ENCODE measurements around the gene ASXL2.

ASXL2 gene

GRCh38 chr2:25688236-25688635 is 190.1 kb downstream of the ASXL2 start:
- H3K9me3 ChIP-seq (replicated peaks; ENCODE audit: insufficient read depth, low read length), result no peaks in the 10 kb centered on the region
- no peaks in the 10 kb centered on the region for H3K79me2 ChIP-seq (ENCODE audit: low read length)
- no peaks in the 10 kb centered on the region for H3K27me3 ChIP-seq (replicated peaks; ENCODE audit: insufficient read depth, low read length)
- H3K27ac ChIP-seq (ENCODE audit: low read length), result peak overlapping the region; percentile 64; the same call in 1 of the 2 replicates
- DNase-seq, result peak; percentile 82
- no peaks in the 10 kb centered on the region for H3K9me2 ChIP-seq (replicated peaks; ENCODE audit: insufficient read depth, low read length)
- H4K20me1 ChIP-seq (ENCODE audit: insufficient read depth, low read length), result no peaks in the 10 kb centered on the region
- peak overlapping the region; percentile 0; the same call in 1 of the 2 replicates for H3K4me2 ChIP-seq (ENCODE audit: low read depth, low read length)
- TF ChIP-seq EZH2phosphoT487 (IDR thresholded peaks at IDR 0.05; ENCODE audit: low read length) (no peak), EZH2 (optimal IDR thresholded peaks at IDR 0.05; ENCODE audit: low read depth, low read length) (no peak)
- TF ChIP-seq, protein P1, sequence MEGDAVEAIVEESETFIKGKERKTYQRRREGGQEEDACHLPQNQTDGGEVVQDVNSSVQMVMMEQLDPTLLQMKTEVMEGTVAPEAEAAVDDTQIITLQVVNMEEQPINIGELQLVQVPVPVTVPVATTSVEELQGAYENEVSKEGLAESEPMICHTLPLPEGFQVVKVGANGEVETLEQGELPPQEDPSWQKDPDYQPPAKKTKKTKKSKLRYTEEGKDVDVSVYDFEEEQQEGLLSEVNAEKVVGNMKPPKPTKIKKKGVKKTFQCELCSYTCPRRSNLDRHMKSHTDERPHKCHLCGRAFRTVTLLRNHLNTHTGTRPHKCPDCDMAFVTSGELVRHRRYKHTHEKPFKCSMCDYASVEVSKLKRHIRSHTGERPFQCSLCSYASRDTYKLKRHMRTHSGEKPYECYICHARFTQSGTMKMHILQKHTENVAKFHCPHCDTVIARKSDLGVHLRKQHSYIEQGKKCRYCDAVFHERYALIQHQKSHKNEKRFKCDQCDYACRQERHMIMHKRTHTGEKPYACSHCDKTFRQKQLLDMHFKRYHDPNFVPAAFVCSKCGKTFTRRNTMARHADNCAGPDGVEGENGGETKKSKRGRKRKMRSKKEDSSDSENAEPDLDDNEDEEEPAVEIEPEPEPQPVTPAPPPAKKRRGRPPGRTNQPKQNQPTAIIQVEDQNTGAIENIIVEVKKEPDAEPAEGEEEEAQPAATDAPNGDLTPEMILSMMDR (IDR thresholded peaks at IDR 0.05; ENCODE audit: low read length), result no peak
- no peak overlapping the region for H3K4me3 ChIP-seq (ENCODE audit: low read length)
- no peak overlapping the region for H3K9ac ChIP-seq (ENCODE audit: low read length)
- H2AFZ ChIP-seq (ENCODE audit: low read length), result no peak overlapping the region; the same call in 1 of the 2 replicates
- peaks cover 7% of the 10 kb centered on the region for H3K4me1 ChIP-seq (ENCODE audit: low read length)
- H3F3A ChIP-seq (ENCODE audit: insufficient read depth, low read length), result no peaks in the 10 kb centered on the region
- H3K36me3 ChIP-seq (replicated peaks; ENCODE audit: insufficient read depth, low read length), result no peaks in the 10 kb centered on the region

- Histone ChIP-seq H3K4me2 (ENCODE audit: low read depth, low read length) (no peak overlapping the region), H3K9me2 (replicated peaks; ENCODE audit: insufficient read depth, low read length) (no peaks in the 10 kb centered on the region), H3K27me3 (replicated peaks; ENCODE audit: insufficient read depth, low read length) (no peaks in the 10 kb centered on the region), H3K79me2 (ENCODE audit: low read length) (no peaks in the 10 kb centered on the region), H2AFZ (ENCODE audit: low read length) (no peak overlapping the region), H3F3A (ENCODE audit: insufficient read depth, low read length) (no peaks in the 10 kb centered on the region), H3K4me3 (ENCODE audit: low read length) (no peak overlapping the region), H3K4me1 (ENCODE audit: low read length) (peaks cover 7% of the 10 kb centered on the region), H4K20me1 (ENCODE audit: insufficient read depth, low read length) (no peaks in the 10 kb centered on the region), H3K9ac (ENCODE audit: low read length) (no peak overlapping the region), H3K27ac (ENCODE audit: low read length) (no peak overlapping the region), H3K36me3 (replicated peaks; ENCODE audit: insufficient read depth, low read length) (no peaks in the 10 kb centered on the region), H3K9me3 (replicated peaks; ENCODE audit: insufficient read depth, low read length) (no peaks in the 10 kb centered on the region)
- no peak for DNase-seq
- no peak for TF ChIP-seq EZH2 (optimal IDR thresholded peaks at IDR 0.05; ENCODE audit: low read depth, low read length)
- TF ChIP-seq, protein P1 (IDR thresholded peaks at IDR 0.05; ENCODE audit: low read length), result no peak
- TF ChIP-seq EZH2phosphoT487 (IDR thresholded peaks at IDR 0.05; ENCODE audit: low read length), result no peak
Observed at GRCh38 chr2:25685741-25686140, 192.5 kb downstream of the ASXL2 start.

GRCh38 chr2:25684577-25685473 is 193.5 kb downstream of the ASXL2 start:
- TF ChIP-seq EZH2phosphoT487 (IDR thresholded peaks at IDR 0.05; ENCODE audit: low read length) (no peak), EZH2 (optimal IDR thresholded peaks at IDR 0.05; ENCODE audit: low read depth, low read length) (no peak)
- TF ChIP-seq, protein P1 (IDR thresholded peaks at IDR 0.05; ENCODE audit: low read length), result no peak
- no peaks in the 10 kb centered on the region for H3K9me2 ChIP-seq (replicated peaks; ENCODE audit: insufficient read depth, low read length)
- H4K20me1 ChIP-seq (ENCODE audit: insufficient read depth, low read length), result no peaks in the 10 kb centered on the region
- no peak overlapping the region for H2AFZ ChIP-seq (ENCODE audit: low read length)
- H3F3A ChIP-seq (ENCODE audit: insufficient read depth, low read length), result no peaks in the 10 kb centered on the region
- H3K4me2 ChIP-seq (ENCODE audit: low read depth, low read length), result no peak overlapping the region
- no peaks in the 10 kb centered on the region for H3K27me3 ChIP-seq (replicated peaks; ENCODE audit: insufficient read depth, low read length)
- H3K4me3 ChIP-seq (ENCODE audit: low read length), result no peak overlapping the region
- DNase-seq, result no peak
- no peaks in the 10 kb centered on the region for H3K36me3 ChIP-seq (replicated peaks; ENCODE audit: insufficient read depth, low read length)
- peaks cover 7% of the 10 kb centered on the region for H3K4me1 ChIP-seq (ENCODE audit: low read length)
- no peaks in the 10 kb centered on the region for H3K9me3 ChIP-seq (replicated peaks; ENCODE audit: insufficient read depth, low read length)
- H3K9ac ChIP-seq (ENCODE audit: low read length), result no peak overlapping the region
- no peaks in the 10 kb centered on the region for H3K79me2 ChIP-seq (ENCODE audit: low read length)
- no peak overlapping the region for H3K27ac ChIP-seq (ENCODE audit: low read length)
